Left renal pelvis (tissue), 4 donors: ENCODE results near the gene CRY2. TPM values are rescaled to one million over a fixed set of nuclear protein-coding genes. Genes with fewer than 3 reads are reported as not detected.

Experiments used
- DNase-seq, 4 donors: peaks; one replicate each; pipeline ENCODE4 v3.0.0-alpha.2; 2013; ENCODE audit warnings: low read depth in 4 of 4, low spot score in 3 of 4
- polyA plus RNA-seq, 4 donors: library from polyadenylated mRNA; unstranded; fragments of 120-200 nt; gene quantifications; one replicate each; pipeline ENCODE4 v1.2.1, GENCODE V29; 2013; ENCODE audit not compliant: insufficient read length in 4 of 4

CRY2 gene
- polyA plus RNA-seq, 4 donors = 25.0 to 31.6 (median 30.6) TPM

- DNase-seq = no peak
Measured at GRCh38 chr11:45846174-45846675, 1.1 kb upstream of the CRY2 start.

- no peak for DNase-seq
Measured at GRCh38 chr11:45847911-45848316, 639 bp downstream of the CRY2 start.

- DNase-seq = no peak
Measured at GRCh38 chr11:45848654-45849081, 1.4 kb downstream of the CRY2 start.

DNA sequence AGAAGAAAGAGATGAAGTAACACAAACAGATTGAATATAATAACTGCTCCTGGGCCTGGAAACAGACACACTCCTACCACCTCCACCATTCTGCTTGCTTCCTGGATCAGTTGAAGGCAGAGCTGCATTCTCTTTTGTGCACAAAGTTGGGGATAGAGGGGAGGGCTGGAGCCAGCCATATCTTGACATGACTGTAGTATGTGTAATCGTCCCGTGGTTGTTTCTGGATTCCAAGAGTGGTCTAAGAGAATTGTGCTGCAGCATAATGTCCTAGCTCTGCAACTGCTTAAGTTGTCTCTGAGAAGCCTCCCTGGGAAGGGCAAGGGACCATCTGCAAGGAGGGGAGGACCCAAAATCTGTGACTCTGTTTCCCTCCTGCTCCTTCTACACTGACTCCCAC, 3.2 kb downstream of the CRY2 start:
- DNase-seq = no peak

GRCh38 chr11:45851228-45851627, 4.0 kb downstream of the CRY2 start:
- DNase-seq = no peak

GRCh38 chr11:45852018-45852711, 4.9 kb downstream of the CRY2 start:
- no peak for DNase-seq

DNA sequence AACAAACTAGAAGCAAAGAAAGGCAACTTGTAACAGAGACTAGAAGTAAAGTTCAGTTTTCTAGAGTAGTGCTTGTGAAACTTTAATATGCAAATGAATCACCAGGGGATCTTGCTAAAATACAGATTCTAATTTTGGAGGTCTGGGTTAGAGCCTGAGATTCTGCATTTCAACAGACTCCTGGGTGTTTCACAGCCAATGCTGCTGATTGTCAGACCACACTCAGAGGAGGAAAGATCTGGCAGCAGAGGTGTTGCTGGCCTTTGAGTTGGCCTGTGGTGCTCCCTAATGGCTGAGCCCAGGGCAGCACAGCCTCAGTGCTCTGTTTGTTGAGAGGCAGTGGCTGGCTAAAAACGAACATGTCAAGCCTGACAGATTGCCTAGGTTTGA, 5.4 kb downstream of the CRY2 start:
- DNase-seq = no peak

DNA sequence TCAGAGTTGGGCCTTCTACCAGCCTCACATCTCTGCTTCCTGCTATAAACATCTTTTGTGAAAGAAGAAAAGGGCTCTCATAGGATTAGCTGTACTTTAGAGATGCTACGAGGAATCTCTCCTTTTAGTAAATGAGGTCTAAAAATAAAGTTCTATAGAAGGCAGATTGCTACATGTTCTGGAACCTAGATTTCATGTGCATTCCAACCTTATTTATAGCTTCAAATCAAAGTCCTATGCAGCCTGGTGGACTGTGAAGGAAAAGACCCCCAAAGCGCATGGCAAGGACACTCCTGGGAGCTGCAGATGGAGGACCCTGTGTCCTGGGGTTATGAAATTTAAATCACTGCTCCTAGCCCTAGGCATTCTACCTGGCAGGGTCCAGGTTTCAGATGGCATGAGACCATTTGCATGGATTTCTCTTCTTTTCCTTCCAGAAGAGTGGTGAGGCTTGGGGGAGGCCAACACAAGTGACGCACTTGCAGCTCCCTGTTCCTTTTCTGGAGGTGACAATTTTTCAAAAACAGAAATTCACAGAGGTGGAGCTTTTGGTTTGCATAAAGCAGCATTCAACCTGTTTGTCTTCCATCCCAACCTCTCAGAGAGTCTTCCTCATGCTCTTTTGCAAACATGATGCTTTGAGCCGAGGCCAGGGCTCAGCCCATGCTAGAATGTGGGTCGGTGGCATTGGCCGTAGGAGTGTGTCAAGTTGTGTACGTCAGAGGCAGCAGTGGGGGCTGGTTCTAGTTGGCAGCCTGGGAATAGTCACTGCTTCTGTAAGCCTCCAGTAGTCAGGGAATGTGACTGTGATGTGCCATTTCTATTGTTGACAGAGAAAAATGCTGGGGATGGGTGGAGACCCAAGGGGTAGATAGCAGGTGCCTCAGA, 6.3 kb downstream of the CRY2 start:
- no peak for DNase-seq

- DNase-seq = no peak
Measured at GRCh38 chr11:45855308-45855707, 8.0 kb downstream of the CRY2 start.

- DNase-seq = no peak
Measured at GRCh38 chr11:45856044-45856468, 8.8 kb downstream of the CRY2 start.

- no peak for DNase-seq
Measured at GRCh38 chr11:45857961-45858474, 10.7 kb downstream of the CRY2 start.

DNA sequence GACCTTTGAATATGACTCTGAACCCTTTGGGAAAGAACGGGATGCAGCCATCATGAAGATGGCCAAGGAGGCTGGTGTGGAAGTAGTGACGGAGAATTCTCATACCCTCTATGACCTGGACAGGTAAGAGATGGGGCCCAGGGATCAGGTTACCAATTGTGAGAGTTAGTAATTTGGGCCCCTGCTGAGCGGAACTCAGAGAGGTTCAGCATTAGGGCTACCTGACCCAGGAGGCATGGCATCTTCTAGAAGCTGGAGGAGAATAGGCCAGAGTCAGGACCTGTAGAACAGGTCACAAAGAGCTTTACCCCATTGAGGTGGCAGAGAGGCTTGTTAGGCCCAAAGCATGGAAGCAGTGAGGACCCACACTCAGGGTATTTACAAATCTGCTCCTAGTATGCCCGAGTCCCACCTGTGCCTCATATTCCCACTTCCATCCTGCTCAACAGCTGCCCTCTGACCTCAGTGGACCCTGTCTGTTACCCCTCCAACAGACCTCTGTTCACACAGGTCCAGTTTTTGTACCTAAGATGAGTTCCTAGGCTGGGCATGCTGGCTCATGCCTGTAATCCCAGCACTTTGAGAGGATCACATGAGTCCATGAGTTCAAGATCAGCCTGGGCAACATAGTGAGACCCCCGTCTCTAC, 11.6 kb downstream of the CRY2 start:
- DNase-seq = no peak

- DNase-seq = peak in 1 of 4 donors; percentile 58
Measured at GRCh38 chr11:45859661-45860140, 12.4 kb downstream of the CRY2 start.

- no peak for DNase-seq
Measured at GRCh38 chr11:45860348-45860747, 13.1 kb downstream of the CRY2 start.

DNA sequence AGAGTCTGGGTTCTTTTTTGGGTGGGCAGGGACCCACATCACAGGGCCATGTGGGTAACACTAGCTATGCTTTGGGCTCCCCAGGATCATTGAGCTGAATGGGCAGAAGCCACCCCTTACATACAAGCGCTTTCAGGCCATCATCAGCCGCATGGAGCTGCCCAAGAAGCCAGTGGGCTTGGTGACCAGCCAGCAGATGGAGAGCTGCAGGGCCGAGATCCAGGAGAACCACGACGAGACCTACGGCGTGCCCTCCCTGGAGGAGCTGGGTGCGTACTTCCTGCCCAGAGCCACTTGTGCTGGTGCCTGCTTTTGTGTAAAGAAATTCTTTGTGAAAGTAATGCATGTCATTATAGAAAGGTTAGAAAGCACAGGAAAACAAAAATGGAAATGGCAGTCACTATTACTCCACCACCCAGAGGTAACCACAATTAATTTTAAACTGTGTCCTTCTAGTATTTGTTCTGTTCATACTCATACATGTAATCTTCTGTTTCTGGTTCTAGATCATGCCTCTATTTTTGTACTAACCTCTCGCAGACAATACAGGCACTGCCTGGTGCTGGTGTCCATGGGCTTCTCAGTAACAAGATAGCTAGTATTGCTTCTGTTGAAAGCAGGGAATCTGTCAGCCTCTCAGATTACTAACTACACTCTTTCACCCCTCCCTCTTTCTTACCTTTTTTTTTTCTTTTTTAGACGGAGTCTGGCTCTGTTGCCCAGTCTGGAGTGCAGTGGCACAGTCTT, 13.7 kb downstream of the CRY2 start:
- DNase-seq = no peak

GRCh38 chr11:45864041-45864440, 16.8 kb downstream of the CRY2 start:
- DNase-seq = no peak

GRCh38 chr11:45869551-45869950, 22.3 kb downstream of the CRY2 start:
- DNase-seq = no peak

DNA sequence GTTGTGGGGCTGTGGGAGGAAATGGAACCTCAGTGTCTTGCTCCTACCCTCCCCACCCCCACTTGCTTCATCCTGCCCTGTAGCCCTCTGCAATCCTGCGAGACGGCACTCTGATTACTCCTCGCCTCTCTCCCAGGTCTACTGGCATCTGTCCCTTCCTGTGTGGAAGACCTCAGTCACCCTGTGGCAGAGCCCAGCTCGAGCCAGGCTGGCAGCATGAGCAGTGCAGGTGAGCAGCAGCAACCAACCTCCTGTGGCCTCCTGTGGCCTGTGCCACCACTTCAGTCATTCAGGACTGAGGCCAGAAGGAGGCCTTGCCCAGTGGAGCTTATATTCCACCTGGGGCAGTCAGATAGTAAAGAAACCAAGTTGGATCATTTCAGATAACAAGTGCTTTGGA, 23.4 kb downstream of the CRY2 start:
- DNase-seq = no peak

DNA sequence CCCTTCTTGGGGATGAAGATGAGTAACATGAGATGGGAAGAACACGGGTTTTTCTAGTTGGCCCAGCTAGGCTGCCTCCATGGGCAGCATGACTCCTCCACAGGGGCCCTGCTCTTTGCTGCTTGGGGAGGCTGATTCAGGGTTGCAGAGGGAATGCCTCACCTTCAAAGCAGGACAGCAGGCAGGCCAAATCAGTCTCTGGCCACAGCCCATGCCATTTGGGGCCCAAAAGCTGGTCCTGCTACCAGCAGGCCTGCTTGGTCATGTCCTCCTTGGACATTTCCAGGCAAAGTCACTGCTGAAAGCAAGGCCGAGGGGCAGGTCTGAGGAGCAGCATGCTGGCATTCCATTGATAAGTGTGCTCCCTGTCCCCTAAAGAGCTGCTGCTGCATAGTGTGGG, 24.4 kb downstream of the CRY2 start:
- DNase-seq = no peak
